HepG2 (cell line): Measurements from ENCODE around the gene STMN3. TPM values are rescaled to one million over a fixed set of nuclear protein-coding genes. Genes with fewer than 3 reads are reported as not detected.

Experiments used
- GTF2F1 ChIP-seq: fragments of 150-350 bp; IDR thresholded peaks from 2 replicates; pipeline ENCODE4 v1.6.1; 2014; ENCODE audit warnings: low read length
- HES4 ChIP-seq: sonication (generic); formaldehyde crosslinking; IDR thresholded peaks from 2 replicates; pipeline ENCODE4 v1.9.0; 2021; ENCODE audit warnings: mild to moderate bottlenecking, missing genetic modification reagents, borderline replicate concordance
- PCBP1 ChIP-seq: fragments of 200-400 bp; formaldehyde crosslinking; IDR thresholded peaks from 2 replicates; pipeline ENCODE4 v1.6.1; 2017; ENCODE audit warnings: mild to moderate bottlenecking, low read depth, low read length, borderline replicate concordance
- RBFOX2 ChIP-seq: fragments of 200-400 bp; formaldehyde crosslinking; IDR thresholded peaks from 2 replicates; pipeline ENCODE4 v1.6.1; 2017; ENCODE audit warnings: low read depth, mild to moderate bottlenecking, low read length
- SMARCE1 ChIP-seq: fragments of 450-650 bp; IDR thresholded peaks from 2 replicates; pipeline ENCODE4 v1.6.1; 2017; ENCODE audit warnings: borderline replicate concordance
- SUZ12 ChIP-seq: fragments of 150-350 bp; IDR thresholded peaks from 2 replicates; pipeline ENCODE4 v1.6.1; 2014; ENCODE audit warnings: low read depth, low read length
- ZNF260 ChIP-seq: sonication (generic); formaldehyde crosslinking; IDR thresholded peaks from 2 replicates; pipeline ENCODE4 v1.4.0; 2020; ENCODE audit warnings: missing genetic modification reagents, low read depth, mild to moderate bottlenecking, borderline replicate concordance
- ZNF563 ChIP-seq: sonication (generic); formaldehyde crosslinking; IDR thresholded peaks from 2 replicates; pipeline ENCODE4 v1.8.0; 2022; ENCODE audit warnings: mild to moderate bottlenecking, moderate library complexity, missing genetic modification reagents
- ZSCAN20 ChIP-seq: sonication (generic); formaldehyde crosslinking; IDR thresholded peaks from 2 replicates; pipeline ENCODE4 v1.4.0; 2020; ENCODE audit warnings: missing genetic modification reagents, mild to moderate bottlenecking, borderline replicate concordance
- polyA plus RNA-seq, 8 experiments: library from polyadenylated mRNA; depleted of rRNA in 3 of 8; stranded (reverse) in 7 of 8; unstranded in 1 of 8; fragments of >200 nt; fragmentation: Illumina TruSeq in 4 of 8; extraction: Trizol in 4 of 8; gene quantifications; 2 replicates each; pipeline versions ENCODE4 v1.2.1 to v1.2.3, GENCODE V29; 2011 to 2016; ENCODE audit warnings: low read depth in 4 of 8, missing spikeins in 1 of 8, mixed read lengths in 1 of 8; ENCODE audit not compliant: insufficient read depth in 1 of 8
- total RNA-seq, 5 experiments: library from RNA; depleted of rRNA; stranded (reverse); fragments of >200 nt; fragmentation: Illumina TruSeq; extraction: Trizol; gene quantifications; 2 replicates each; pipeline ENCODE4 v1.2.3, GENCODE V29; 2016; ENCODE audit warnings: low read depth in 1 of 5
- TF ChIP-seq, protein P1 (sequence below): sonication (generic); formaldehyde crosslinking; IDR thresholded peaks from 2 replicates; pipeline ENCODE4 v1.5.0; 2020; ENCODE audit warnings: missing genetic modification reagents, mild to moderate bottlenecking, borderline replicate concordance
- TF ChIP-seq, protein P2 (sequence below): sonication (generic); formaldehyde crosslinking; IDR thresholded peaks from 2 replicates; pipeline ENCODE4 v1.8.0; 2022; ENCODE audit warnings: missing genetic modification reagents, low read depth, mild to moderate bottlenecking, borderline replicate concordance
- TF ChIP-seq, protein P3 (sequence below): sonication (generic); formaldehyde crosslinking; IDR thresholded peaks from 2 replicates; pipeline ENCODE4 v1.4.0; 2020; ENCODE audit warnings: missing genetic modification reagents, mild to moderate bottlenecking, borderline replicate concordance
- TF ChIP-seq, protein P4 (sequence below): sonication (generic); formaldehyde crosslinking; IDR thresholded peaks from 2 replicates; pipeline ENCODE4 v1.4.0; 2020; ENCODE audit warnings: mild to moderate bottlenecking, missing genetic modification reagents

STMN3 gene
- total and polyA plus RNA-seq, 2 of the 13 experiments (the other 11 are each of a cell fraction or from before 2014, with no cell fraction given) = 21.0 to 48.3 TPM

- TF ChIP-seq, protein P1, sequence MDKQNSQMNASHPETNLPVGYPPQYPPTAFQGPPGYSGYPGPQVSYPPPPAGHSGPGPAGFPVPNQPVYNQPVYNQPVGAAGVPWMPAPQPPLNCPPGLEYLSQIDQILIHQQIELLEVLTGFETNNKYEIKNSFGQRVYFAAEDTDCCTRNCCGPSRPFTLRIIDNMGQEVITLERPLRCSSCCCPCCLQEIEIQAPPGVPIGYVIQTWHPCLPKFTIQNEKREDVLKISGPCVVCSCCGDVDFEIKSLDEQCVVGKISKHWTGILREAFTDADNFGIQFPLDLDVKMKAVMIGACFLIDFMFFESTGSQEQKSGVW (CRISPR knock-in tag) = no peak
- TF ChIP-seq, protein P2, sequence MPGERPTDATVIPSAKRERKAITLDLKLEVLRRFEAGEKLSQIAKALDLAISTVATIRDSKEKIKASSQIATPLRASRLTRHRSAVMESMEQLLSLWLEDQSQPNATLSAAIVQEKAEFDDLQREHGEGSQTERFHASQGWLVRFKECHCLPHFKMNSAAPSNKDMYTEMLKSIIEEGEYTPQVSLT (CRISPR knock-in tag) = no peak
- TF ChIP-seq RBFOX2 (0 out of 2 replicates have a peak, but pooled peaks have one; percentile 6), ZNF563 (no peak), ZNF260 (CRISPR knock-in tag) (no peak), PCBP1 (0 out of 2 replicates have a peak, but pooled peaks have one; percentile 68), ZSCAN20 (CRISPR knock-in tag) (no peak), SUZ12 (no peak), HES4 (CRISPR knock-in tag) (0 out of 2 replicates have a peak, but pooled peaks have one; percentile 8), SMARCE1 (no peak), GTF2F1 (no peak)
- TF ChIP-seq, protein P3, sequence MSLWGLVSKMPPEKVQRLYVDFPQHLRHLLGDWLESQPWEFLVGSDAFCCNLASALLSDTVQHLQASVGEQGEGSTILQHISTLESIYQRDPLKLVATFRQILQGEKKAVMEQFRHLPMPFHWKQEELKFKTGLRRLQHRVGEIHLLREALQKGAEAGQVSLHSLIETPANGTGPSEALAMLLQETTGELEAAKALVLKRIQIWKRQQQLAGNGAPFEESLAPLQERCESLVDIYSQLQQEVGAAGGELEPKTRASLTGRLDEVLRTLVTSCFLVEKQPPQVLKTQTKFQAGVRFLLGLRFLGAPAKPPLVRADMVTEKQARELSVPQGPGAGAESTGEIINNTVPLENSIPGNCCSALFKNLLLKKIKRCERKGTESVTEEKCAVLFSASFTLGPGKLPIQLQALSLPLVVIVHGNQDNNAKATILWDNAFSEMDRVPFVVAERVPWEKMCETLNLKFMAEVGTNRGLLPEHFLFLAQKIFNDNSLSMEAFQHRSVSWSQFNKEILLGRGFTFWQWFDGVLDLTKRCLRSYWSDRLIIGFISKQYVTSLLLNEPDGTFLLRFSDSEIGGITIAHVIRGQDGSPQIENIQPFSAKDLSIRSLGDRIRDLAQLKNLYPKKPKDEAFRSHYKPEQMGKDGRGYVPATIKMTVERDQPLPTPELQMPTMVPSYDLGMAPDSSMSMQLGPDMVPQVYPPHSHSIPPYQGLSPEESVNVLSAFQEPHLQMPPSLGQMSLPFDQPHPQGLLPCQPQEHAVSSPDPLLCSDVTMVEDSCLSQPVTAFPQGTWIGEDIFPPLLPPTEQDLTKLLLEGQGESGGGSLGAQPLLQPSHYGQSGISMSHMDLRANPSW (CRISPR knock-in tag) = no peak
- TF ChIP-seq, protein P4, sequence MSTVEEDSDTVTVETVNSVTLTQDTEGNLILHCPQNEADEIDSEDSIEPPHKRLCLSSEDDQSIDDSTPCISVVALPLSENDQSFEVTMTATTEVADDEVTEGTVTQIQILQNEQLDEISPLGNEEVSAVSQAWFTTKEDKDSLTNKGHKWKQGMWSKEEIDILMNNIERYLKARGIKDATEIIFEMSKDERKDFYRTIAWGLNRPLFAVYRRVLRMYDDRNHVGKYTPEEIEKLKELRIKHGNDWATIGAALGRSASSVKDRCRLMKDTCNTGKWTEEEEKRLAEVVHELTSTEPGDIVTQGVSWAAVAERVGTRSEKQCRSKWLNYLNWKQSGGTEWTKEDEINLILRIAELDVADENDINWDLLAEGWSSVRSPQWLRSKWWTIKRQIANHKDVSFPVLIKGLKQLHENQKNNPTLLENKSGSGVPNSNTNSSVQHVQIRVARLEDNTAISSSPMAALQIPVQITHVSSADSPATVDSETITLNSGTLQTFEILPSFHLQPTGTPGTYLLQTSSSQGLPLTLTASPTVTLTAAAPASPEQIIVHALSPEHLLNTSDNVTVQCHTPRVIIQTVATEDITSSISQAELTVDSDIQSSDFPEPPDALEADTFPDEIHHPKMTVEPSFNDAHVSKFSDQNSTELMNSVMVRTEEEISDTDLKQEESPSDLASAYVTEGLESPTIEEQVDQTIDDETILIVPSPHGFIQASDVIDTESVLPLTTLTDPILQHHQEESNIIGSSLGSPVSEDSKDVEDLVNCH (CRISPR knock-in tag) = no peak
Observed at GRCh38 chr20:63689046-63690002, 36.1 kb upstream of the STMN3 start (continued).
